T-helper 2 cell treated with Interferon-gamma antibody and Interleukin-4, amounts not matched to agents 5 μg/mL and 100 μg/mL, for 36 hours (primary cell): ENCODE data around the gene CDH23.

Source experiments
- DNase-seq: peaks from one replicate; pipeline ENCODE4 v3.0.0; 2021; ENCODE audit warnings: low spot score
- H3K27ac Mint-ChIP-seq: one replicate; pipeline ENCODE4 v1.8.0; 2021; ENCODE audit warnings: mild to moderate bottlenecking, mixed read lengths
- H3K27me3 Mint-ChIP-seq: one replicate; pipeline ENCODE4 v1.8.0; 2021; ENCODE audit warnings: low read depth, mixed read lengths
- H3K36me3 Mint-ChIP-seq: one replicate; pipeline ENCODE4 v1.8.0; 2021; ENCODE audit warnings: low read depth, mixed read lengths
- H3K4me1 Mint-ChIP-seq: one replicate; pipeline ENCODE4 v1.8.0; 2021; ENCODE audit warnings: low read depth, mixed read lengths
- H3K4me3 Mint-ChIP-seq: one replicate; pipeline ENCODE4 v1.8.0; 2022; ENCODE audit warnings: mild to moderate bottlenecking, moderate library complexity, mixed read lengths
- H3K9me3 Mint-ChIP-seq: one replicate; pipeline ENCODE4 v1.8.0; 2021; ENCODE audit warnings: mixed read lengths

The CDH23 gene

DNA sequence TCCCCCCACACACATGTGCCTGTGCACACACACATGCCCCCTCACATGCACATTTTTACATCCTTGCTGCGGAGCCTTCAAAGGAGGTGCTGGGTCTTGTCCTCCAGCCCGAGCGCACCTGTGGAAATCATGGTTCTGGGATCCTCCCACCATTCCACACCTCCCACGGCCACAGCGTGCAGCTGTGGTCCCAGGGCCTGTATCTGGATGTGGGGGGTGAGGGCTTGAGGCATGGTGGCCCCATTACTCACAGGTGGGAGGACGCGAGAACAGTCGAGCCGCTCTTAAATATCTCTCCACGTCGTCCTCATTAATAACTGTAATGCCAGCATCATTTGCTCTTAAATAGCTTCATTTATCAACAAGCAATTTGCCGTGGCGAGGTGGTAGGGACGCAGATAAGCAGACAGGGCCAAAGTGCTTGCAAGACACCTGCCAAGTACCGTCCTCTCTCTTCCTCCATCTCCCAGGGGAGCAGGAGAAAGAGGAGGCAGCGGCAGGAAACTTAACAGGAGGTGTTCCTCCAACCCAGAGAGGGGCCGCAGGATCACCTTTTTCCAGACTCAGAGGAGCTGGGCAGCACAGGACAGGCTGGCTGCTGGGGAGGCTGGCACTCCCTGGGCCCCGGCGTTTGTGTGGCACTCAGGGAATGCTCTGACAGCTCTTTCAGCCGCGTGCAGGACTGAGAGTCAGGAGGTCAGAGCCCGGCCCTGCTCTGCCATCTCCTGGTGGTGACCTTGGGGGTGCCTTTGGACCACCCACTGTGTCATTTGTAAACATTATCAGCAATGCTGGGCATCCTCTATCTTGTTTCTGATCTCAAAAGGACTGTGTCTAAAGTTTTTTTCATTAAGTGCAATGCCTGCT, 87.4 kb downstream of the CDH23 start:
- Mint-ChIP-seq H3K36me3 (no peaks in the 10 kb centered on the region), H3K4me1 (no peaks in the 10 kb centered on the region), H3K27ac (no peak overlapping the region), H3K27me3 (peaks cover 4% of the 10 kb centered on the region), H3K4me3 (no peak overlapping the region), H3K9me3 (peaks cover 3% of the 10 kb centered on the region)
- no peak for DNase-seq

DNA sequence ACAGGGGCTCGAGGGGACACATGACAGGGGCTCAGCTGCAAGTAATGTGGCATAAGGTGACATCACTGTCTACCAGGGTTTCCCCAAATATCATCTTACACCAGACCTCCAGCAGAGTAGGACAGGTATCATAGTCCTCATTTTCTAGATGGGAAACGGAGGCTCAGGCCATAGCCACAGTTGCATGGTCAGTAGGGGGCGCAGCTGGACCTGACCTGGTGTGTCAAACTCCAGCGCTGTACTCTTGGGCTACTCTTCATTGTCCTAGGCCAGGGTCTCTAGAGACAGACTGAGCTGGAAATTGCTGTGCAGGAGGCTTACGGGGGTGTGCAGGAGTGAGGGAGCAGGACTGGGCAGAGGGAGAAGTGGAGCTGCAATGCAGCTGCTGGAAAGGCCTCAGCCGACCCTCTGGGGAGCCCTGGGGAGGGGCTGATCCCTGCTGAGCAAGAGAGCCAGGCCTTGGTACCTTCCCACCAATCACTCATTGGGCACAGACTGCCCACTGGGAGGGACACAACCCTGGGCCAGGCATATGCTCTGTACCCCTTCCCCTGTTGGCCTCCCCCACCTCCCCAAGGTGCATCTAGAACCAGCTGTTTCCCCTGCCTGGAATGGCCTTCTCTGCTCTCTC, 89.9 kb downstream of the CDH23 start:
- peak; percentile 20 for DNase-seq
- Mint-ChIP-seq H3K27me3 (peaks cover 2% of the 10 kb centered on the region), H3K36me3 (no peaks in the 10 kb centered on the region), H3K4me1 (no peaks in the 10 kb centered on the region), H3K9me3 (peaks cover 6% of the 10 kb centered on the region), H3K27ac (no peak overlapping the region), H3K4me3 (no peak overlapping the region)

DNA sequence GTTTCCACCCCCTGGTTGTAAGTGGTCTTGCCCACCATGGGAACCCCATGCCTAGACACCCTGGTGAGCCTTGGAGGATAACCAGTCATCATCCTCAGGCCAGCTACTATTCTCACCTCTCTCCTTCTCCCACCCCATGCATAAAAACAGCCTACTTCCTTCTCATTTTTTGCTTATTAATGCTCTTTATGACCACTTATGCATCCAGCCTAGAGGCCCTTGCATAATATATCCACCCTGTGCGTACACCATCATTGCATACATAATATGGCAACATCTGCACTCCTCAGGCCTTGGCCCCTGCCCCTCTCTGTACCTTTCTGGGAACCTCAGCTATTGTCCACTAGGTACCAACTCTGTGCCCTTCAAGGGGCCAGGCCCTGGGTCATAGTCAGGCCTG, 91.0 kb downstream of the CDH23 start:
- Mint-ChIP-seq H3K27ac (no peak overlapping the region), H3K4me1 (no peaks in the 10 kb centered on the region), H3K9me3 (peaks cover 6% of the 10 kb centered on the region), H3K36me3 (no peaks in the 10 kb centered on the region), H3K4me3 (no peak overlapping the region), H3K27me3 (peaks cover 2% of the 10 kb centered on the region)
- no peak for DNase-seq

DNA sequence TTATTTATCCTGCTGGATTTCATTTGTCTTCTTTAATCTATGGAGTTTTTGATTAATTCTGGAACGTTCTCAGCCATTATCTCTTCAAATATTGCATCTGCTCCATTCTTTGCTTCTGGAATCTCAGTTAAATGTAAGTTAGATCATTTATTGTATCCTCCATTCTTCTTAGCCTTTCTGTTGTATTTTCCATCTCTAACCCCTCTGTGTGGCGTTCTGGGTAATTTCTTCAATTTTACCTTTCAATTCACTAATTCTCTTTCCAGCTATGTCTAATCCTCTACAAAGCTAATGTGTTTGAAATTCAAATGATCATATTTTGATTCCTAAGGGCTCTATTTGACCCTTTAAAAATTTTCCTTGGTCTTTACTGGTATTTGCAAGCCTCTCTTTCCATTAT, 92.4 kb downstream of the CDH23 start:
- Mint-ChIP-seq H3K4me3 (no peak overlapping the region), H3K9me3 (peaks cover 6% of the 10 kb centered on the region), H3K27me3 (peaks cover 2% of the 10 kb centered on the region), H3K4me1 (peaks cover 4% of the 10 kb centered on the region), H3K36me3 (no peaks in the 10 kb centered on the region), H3K27ac (no peak overlapping the region)
- no peak for DNase-seq

DNA sequence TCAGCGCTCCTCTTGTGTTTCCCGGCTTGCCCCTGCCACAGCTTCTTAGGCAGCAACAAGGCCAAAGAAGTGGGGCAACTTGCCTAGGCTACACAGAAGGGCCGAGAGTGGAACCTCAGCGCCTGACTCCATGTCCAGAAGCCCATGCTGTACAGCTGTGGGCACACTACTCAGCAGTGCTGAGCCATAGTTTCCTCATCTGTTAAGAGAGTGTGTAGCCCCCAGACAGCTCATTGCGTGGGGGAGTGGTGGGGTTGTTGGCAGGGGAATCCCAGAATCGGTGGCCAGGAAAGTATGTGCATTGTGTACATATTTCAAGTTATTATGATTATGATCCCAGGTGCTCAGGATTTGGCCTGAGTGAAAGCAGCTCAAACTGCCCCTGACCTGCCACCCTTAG, 96.2 kb downstream of the CDH23 start:
- DNase-seq = no peak
- Mint-ChIP-seq H3K36me3 (no peaks in the 10 kb centered on the region), H3K27ac (no peak overlapping the region), H3K9me3 (peaks cover 6% of the 10 kb centered on the region), H3K4me1 (peaks cover 8% of the 10 kb centered on the region), H3K27me3 (peaks cover 2% of the 10 kb centered on the region), H3K4me3 (no peak overlapping the region)

DNA sequence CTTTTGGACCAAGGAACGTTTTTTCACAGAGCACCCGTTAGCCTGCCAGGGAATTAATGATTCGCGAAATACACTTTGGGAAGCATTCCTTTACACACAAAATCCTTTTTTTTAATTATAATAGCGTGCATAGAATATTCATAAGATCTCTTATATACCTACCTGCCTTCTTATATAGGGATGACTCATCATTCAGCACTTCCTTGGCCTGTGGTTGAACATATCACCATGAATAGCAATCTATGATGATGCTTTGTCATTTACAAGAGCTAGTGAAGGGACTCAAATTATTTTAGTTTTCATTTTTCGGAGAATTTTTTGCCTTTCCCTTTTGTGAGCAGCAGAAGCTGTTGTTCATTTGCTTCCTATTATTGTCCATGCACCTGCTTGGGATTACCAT, 97.0 kb downstream of the CDH23 start:
- H3K27me3 Mint-ChIP-seq = peaks cover 2% of the 10 kb centered on the region
- DNase-seq = no peak
- H3K4me1 Mint-ChIP-seq = peaks cover 8% of the 10 kb centered on the region
- no peak overlapping the region for H3K4me3 Mint-ChIP-seq
- peaks cover 6% of the 10 kb centered on the region for H3K9me3 Mint-ChIP-seq
- no peaks in the 10 kb centered on the region for H3K36me3 Mint-ChIP-seq
- no peak overlapping the region for H3K27ac Mint-ChIP-seq

DNA sequence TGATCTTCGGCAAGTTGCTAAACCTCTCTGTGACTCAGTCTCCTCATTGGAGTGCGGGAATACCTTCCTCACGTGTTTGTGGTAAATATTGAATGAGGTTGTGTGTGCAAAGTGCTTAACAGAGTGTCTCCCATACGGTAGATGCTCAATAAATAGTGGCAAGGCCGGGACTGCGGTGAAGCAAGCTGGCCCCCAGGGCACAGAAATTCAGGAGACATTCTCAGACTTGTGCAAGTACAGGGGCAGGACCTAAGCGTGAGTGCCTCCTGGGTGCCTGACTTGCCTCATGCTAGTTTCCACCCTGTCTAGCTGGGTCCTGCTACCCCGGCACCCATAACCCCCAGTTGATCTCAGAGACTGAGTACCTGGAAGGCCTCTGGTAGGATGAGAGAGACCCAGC, 97.8 kb downstream of the CDH23 start:
- no peak for DNase-seq
- Mint-ChIP-seq H3K36me3 (no peaks in the 10 kb centered on the region), H3K27me3 (peaks cover 3% of the 10 kb centered on the region), H3K4me3 (no peak overlapping the region), H3K4me1 (peaks cover 8% of the 10 kb centered on the region), H3K27ac (no peak overlapping the region), H3K9me3 (no peaks in the 10 kb centered on the region)

DNA sequence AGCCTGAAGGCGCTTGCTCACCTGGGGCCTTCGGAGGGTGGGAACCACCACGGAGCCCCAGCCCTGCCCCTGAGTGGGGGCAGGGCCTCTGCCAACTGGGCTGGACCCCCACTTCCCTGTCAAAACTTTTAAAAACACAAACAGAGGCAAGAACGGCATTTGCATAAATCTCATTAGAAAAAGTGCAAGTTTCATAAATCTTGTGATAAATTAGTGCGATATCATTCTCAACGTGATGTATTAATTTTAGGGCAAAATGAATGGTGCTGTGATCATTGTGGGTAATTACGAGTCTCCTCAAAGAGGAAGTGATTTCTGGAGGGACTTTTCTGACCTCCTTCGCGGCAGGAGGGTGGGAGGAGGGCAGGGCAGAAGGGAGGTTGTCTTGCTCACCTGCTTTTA, 98.3 kb downstream of the CDH23 start:
- H3K36me3 Mint-ChIP-seq = no peaks in the 10 kb centered on the region
- no peaks in the 10 kb centered on the region for H3K9me3 Mint-ChIP-seq
- H3K27ac Mint-ChIP-seq = no peak overlapping the region
- peaks cover 3% of the 10 kb centered on the region for H3K27me3 Mint-ChIP-seq
- DNase-seq = no peak
- peaks cover 8% of the 10 kb centered on the region for H3K4me1 Mint-ChIP-seq
- no peak overlapping the region for H3K4me3 Mint-ChIP-seq

DNA sequence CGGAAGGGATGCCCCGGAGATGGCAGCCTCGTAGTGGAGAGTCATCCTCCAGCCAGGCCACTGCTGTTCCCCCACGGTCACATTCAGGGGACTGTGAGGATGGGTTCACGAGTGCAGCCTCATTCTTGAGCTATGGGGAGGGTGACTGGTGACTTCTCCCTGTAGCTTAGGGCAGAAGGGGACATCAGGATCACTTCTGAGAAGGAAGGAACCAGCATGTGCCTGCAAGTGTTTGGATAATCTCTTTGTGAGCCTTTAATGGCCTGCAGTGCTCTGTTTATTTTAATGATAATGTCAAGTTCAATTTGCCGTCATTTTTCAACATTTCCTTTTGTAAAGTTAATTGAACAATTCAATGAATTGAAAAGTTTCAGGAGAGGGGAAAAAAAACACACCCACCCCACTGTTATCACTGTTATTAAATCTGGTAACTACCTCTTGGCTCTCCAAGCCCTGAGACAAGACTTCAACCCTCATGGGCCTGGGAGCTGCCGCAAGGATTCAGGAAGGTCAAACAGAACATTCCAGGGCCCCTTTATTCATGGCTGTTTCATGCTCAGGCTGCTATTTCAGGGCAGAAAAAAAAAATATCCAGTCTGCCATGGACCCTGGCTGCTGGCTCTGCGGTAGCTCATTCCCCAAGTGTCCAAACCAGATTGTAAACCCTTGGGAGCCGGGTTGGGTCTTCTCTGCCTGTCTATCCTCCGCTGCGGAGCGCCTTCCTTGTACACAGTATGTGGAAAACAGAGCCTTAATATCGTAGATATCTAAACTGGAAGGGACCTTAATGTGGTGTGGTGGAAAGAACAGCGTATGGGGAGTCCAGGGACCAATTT, 100.4 kb downstream of the CDH23 start:
- Mint-ChIP-seq H3K4me3 (no peak overlapping the region), H3K4me1 (peaks cover 8% of the 10 kb centered on the region)

DNA sequence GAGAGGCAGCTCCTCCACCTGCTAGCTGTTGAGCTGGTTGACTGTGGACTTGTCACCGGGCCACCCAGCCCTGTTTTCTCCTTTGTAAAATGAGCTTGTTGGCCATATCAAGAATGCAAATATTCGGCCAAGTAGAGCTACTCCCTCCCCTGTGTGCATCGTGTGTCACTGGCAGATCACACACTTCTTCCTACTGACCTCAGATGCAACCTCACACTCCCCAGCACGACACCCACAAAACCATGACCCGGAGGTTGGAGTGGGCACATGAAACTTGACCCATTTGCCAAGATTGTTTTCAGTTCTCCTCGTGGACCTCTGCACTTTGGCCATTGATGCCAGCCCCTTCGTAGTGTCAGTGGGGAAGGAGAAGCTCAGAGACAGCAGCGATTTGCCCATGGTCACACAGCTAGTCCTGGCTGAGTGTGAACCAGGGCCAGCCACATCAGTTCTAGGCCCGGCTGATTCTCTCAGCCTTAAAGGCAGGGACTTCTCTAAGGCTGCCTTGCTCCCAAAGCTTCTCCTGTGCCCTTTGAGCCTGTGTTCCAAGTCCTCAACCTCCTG, 101.1 kb downstream of the CDH23 start:
- Mint-ChIP-seq H3K27ac (no peak overlapping the region), H3K4me1 (peaks cover 8% of the 10 kb centered on the region), H3K9me3 (no peaks in the 10 kb centered on the region), H3K27me3 (peaks cover 2% of the 10 kb centered on the region), H3K4me3 (no peak overlapping the region), H3K36me3 (no peaks in the 10 kb centered on the region)
- DNase-seq = no peak

More for the DNA sequence above, 100.4 kb downstream of the CDH23 start:
- Mint-ChIP-seq H3K27ac (no peak overlapping the region), H3K27me3 (peaks cover 2% of the 10 kb centered on the region), H3K9me3 (no peaks in the 10 kb centered on the region), H3K36me3 (no peaks in the 10 kb centered on the region)
- no peak for DNase-seq

DNA sequence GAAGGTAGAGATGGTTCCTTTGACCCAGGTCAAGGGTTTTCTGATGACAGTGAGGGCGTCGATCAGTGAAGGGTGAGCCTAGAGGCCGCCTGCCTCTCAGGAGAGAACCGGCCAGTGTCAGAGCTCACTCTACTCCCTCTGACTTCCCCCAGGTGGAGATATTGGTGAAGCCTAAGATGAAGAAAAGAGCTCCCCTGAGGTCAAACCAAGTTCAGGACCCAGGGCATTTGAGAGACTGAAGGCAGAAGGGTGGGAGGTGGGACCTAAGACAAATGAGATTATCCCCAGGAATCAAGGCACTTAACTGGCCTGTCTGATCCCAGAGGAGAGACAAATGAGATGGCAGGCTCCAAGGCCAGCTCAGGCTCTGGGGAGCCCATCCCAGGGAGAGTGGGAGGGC, 104.7 kb downstream of the CDH23 start:
- Mint-ChIP-seq H3K36me3 (no peaks in the 10 kb centered on the region), H3K9me3 (no peaks in the 10 kb centered on the region), H3K4me1 (peaks cover 3% of the 10 kb centered on the region), H3K27ac (no peak overlapping the region), H3K27me3 (peaks cover 2% of the 10 kb centered on the region), H3K4me3 (no peak overlapping the region)
- DNase-seq = no peak

DNA sequence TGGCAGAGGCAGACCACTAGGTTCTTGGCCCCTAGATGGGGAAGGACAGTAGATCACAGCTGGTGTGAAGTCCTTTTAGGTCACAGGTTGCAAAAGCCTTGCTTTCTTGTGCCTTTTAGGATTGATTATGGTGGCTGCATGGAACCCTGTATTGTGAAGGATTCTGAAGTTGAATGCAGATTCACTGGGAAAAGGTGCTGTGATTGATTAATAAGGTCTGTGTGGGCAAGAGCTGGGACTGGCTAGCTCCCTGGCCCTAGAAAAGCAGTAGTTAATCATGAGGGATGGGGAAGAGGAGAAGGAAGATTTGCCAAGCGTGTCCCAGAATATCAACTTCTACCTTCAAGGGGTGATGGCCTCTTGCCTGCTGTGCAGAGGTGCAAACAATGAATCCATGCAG, 105.5 kb downstream of the CDH23 start:
- H3K4me1 Mint-ChIP-seq = peaks cover 3% of the 10 kb centered on the region
- H3K4me3 Mint-ChIP-seq = no peak overlapping the region
- no peaks in the 10 kb centered on the region for H3K36me3 Mint-ChIP-seq
- no peak overlapping the region for H3K27ac Mint-ChIP-seq
- H3K9me3 Mint-ChIP-seq = no peaks in the 10 kb centered on the region
- DNase-seq = no peak
- peaks cover 2% of the 10 kb centered on the region for H3K27me3 Mint-ChIP-seq

DNA sequence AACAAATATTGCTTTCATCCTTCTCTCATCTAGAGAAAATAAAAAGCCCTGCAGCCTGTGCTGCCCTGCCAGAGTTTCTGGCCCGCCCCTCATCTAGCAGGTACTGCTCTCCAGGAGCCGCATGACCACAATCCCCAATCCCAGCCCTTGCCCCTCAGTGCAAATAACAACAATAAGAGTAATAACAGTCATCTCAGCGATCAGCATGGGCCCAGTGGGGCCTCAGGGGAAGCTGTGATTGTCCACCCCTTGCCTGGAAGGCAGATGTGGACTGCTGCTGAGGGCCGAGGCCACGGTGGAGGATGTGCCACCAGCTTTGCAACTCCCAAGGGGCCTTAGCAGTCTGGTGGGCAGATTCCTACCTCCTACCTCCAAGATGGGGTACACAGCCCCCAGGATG, 106.1 kb downstream of the CDH23 start:
- Mint-ChIP-seq H3K27ac (no peak overlapping the region), H3K4me1 (peaks cover 3% of the 10 kb centered on the region), H3K36me3 (no peaks in the 10 kb centered on the region), H3K27me3 (peaks cover 2% of the 10 kb centered on the region), H3K9me3 (no peaks in the 10 kb centered on the region), H3K4me3 (no peak overlapping the region)
- no peak for DNase-seq

DNA sequence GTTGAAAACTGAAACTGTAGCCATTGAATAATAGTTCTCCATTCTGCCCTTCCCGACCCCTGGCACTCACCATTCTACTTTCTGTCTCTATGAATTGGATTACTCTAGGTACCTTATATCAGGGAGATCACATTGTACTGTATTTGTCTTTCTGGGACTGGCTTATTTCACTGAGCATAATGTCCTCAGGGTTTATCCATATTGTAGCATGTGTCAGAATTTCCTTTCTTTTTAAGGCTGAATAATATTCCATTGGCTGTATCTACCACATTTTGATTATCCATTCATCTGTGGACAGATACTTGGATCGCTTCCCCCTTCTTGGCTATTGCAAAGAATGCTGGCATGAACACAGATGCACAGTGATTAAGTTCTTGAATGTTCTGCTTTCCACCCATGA, 107.4 kb downstream of the CDH23 start:
- no peaks in the 10 kb centered on the region for H3K36me3 Mint-ChIP-seq
- H3K4me3 Mint-ChIP-seq = no peak overlapping the region
- peaks cover 3% of the 10 kb centered on the region for H3K4me1 Mint-ChIP-seq
- H3K27ac Mint-ChIP-seq = no peak overlapping the region
- no peaks in the 10 kb centered on the region for H3K27me3 Mint-ChIP-seq
- no peaks in the 10 kb centered on the region for H3K9me3 Mint-ChIP-seq
- no peak for DNase-seq
